Vagina (tissue), 2 donors: ENCODE data around the gene PCSK2.

Experiments used
- POLR2A ChIP-seq, 2 donors: fragments of 450-650 bp; IDR thresholded peaks; one replicate each; pipeline ENCODE4 v1.6.1; 2017; ENCODE audit warnings: antibody characterized with exemption in 2 of 2, mild to moderate bottlenecking in 2 of 2, moderate library complexity in 2 of 2
- POLR2AphosphoS5 ChIP-seq, 2 donors: sonication (generic); formaldehyde crosslinking; IDR thresholded peaks; one replicate each; pipeline ENCODE4 v1.9.0; 2017; ENCODE audit warnings: antibody characterized with exemption in 2 of 2, mild to moderate bottlenecking in 2 of 2, low read depth in 1 of 2; ENCODE audit not compliant: insufficient read depth in 1 of 2
- TF ChIP-seq, protein P1 (sequence below), 3 experiments: fragments of 450-650 bp in 2 of 3; fragments of 200-600 bp in 1 of 3; sonication (generic) in 1 of 3; IDR thresholded peaks; one replicate each; pipeline ENCODE4 v1.5.1; 2017 to 2019; ENCODE audit warnings: antibody characterized with exemption in 3 of 3, mild to moderate bottlenecking in 2 of 3, moderate library complexity in 2 of 3

DNA sequence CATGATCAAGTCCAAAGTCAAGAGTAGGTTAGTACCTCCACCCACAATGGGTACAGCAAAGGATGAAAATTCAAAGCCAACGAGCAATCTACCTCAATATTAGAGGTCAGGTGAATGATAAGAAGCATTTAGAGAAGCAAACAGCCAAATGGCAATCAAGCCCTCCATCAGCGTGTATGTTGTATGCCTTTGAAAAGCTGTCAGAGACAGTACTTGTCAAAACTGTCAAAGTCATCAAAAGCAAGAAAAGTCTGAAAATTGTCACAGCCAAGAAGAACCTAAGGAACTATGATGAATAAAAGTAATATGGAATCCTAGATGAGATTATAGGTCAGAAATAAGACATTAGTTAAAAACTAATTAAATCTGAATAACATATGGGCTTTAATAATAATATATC, 99.3 kb downstream of the PCSK2 start:
- TF ChIP-seq, protein P1, sequence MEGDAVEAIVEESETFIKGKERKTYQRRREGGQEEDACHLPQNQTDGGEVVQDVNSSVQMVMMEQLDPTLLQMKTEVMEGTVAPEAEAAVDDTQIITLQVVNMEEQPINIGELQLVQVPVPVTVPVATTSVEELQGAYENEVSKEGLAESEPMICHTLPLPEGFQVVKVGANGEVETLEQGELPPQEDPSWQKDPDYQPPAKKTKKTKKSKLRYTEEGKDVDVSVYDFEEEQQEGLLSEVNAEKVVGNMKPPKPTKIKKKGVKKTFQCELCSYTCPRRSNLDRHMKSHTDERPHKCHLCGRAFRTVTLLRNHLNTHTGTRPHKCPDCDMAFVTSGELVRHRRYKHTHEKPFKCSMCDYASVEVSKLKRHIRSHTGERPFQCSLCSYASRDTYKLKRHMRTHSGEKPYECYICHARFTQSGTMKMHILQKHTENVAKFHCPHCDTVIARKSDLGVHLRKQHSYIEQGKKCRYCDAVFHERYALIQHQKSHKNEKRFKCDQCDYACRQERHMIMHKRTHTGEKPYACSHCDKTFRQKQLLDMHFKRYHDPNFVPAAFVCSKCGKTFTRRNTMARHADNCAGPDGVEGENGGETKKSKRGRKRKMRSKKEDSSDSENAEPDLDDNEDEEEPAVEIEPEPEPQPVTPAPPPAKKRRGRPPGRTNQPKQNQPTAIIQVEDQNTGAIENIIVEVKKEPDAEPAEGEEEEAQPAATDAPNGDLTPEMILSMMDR (IDR thresholded peaks at IDR 0.05), result no peak
- no peak for TF ChIP-seq POLR2AphosphoS5 (IDR thresholded peaks at IDR 0.05; ENCODE audit: insufficient read depth in 1 of 2, low read depth in 1 of 2)
- TF ChIP-seq POLR2A (IDR thresholded peaks at IDR 0.05), result no peak
